DOHH2 (cell line): ENCODE measurements around the gene OR10H3.
"Not testable (repeated sequence)": the region's sequence is repeated elsewhere in the genome, so short reads cannot be mapped to it uniquely, and the experiment has no call there.

Experiments used
- EZH2phosphoT487 ChIP-seq: fragments of 200-600 bp; sonication (generic); IDR thresholded peaks from 2 replicates; pipeline ENCODE4 v1.6.1; 2017; ENCODE audit warnings: borderline replicate concordance, mild to moderate bottlenecking, antibody characterized with exemption, low read length, moderate library complexity, mixed read lengths
- TF ChIP-seq, protein P1 (sequence below): fragments of 200-600 bp; sonication (generic); IDR thresholded peaks from one replicate; pipeline ENCODE4 v1.5.1; 2014; ENCODE audit warnings: antibody characterized with exemption, mild to moderate bottlenecking, low read depth, low read length; ENCODE audit not compliant: poor library complexity, severe bottlenecking

DNA sequence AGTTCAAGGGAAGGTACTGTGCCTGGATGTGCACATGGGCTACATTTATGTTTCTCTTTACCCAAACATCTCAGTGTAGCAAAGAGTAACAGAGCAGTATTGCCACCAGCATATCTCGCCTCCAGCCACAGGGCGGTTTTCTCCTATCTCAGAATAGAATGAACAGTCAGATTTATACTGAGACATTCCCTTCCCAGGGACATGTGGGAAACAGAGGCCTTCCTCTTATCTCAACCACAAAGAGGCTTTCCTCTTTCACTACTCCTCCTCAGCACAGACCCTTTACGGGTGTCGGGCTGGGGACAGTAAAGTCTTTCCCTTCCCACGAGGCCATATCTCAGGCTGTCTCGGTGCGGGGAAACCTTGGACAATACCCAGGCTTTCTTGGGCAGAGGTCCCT, 45.1 kb downstream of the OR10H3 start:
- TF ChIP-seq, protein P1, sequence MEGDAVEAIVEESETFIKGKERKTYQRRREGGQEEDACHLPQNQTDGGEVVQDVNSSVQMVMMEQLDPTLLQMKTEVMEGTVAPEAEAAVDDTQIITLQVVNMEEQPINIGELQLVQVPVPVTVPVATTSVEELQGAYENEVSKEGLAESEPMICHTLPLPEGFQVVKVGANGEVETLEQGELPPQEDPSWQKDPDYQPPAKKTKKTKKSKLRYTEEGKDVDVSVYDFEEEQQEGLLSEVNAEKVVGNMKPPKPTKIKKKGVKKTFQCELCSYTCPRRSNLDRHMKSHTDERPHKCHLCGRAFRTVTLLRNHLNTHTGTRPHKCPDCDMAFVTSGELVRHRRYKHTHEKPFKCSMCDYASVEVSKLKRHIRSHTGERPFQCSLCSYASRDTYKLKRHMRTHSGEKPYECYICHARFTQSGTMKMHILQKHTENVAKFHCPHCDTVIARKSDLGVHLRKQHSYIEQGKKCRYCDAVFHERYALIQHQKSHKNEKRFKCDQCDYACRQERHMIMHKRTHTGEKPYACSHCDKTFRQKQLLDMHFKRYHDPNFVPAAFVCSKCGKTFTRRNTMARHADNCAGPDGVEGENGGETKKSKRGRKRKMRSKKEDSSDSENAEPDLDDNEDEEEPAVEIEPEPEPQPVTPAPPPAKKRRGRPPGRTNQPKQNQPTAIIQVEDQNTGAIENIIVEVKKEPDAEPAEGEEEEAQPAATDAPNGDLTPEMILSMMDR, result not testable (repeated sequence)
- TF ChIP-seq EZH2phosphoT487, result not testable (repeated sequence)
